HepG2 (cell line): ENCODE data around the gene INPP4B. TPM values are rescaled to one million over a fixed set of nuclear protein-coding genes. Genes with fewer than 3 reads are reported as not detected.

ENCODE experiments used
- AKNA ChIP-seq: sonication (generic); formaldehyde crosslinking; IDR thresholded peaks from 2 replicates; pipeline ENCODE4 v1.4.0; 2020; ENCODE audit warnings: missing genetic modification reagents, borderline replicate concordance
- GLI4 ChIP-seq: sonication (generic); formaldehyde crosslinking; IDR thresholded peaks from 2 replicates; pipeline ENCODE4 v1.5.1; 2020; ENCODE audit warnings: missing genetic modification reagents, mild to moderate bottlenecking, moderate library complexity, borderline replicate concordance
- SUZ12 ChIP-seq: fragments of 150-350 bp; IDR thresholded peaks from 2 replicates; pipeline ENCODE4 v1.6.1; 2014; ENCODE audit warnings: low read depth, low read length
- USF2 ChIP-seq, 2 experiments: sonication (generic) in 1 of 2; formaldehyde crosslinking in 1 of 2; IDR thresholded peaks; 2 replicates each; pipeline versions ENCODE4 v1.5.1 to v1.6.1; 2011 to 2020; ENCODE audit warnings: borderline replicate concordance in 1 of 2, low read depth in 1 of 2, low read length in 1 of 2, mild to moderate bottlenecking in 1 of 2, missing genetic modification reagents in 1 of 2, moderate library complexity in 1 of 2
- ZNF768 ChIP-seq: sonication (generic); formaldehyde crosslinking; IDR thresholded peaks from 2 replicates; pipeline ENCODE4 v1.4.0; 2020; ENCODE audit warnings: missing genetic modification reagents
- polyA plus RNA-seq, 8 experiments: library from polyadenylated mRNA; depleted of rRNA in 3 of 8; stranded (reverse) in 7 of 8; unstranded in 1 of 8; fragments of >200 nt; fragmentation: Illumina TruSeq in 4 of 8; extraction: Trizol in 4 of 8; gene quantifications; 2 replicates each; pipeline versions ENCODE4 v1.2.1 to v1.2.3, GENCODE V29; 2011 to 2016; ENCODE audit warnings: low read depth in 4 of 8, missing spikeins in 1 of 8, mixed read lengths in 1 of 8; ENCODE audit not compliant: insufficient read depth in 1 of 8
- total RNA-seq, 5 experiments: library from RNA; depleted of rRNA; stranded (reverse); fragments of >200 nt; fragmentation: Illumina TruSeq; extraction: Trizol; gene quantifications; 2 replicates each; pipeline ENCODE4 v1.2.3, GENCODE V29; 2016; ENCODE audit warnings: low read depth in 1 of 5

The INPP4B gene
- total and polyA plus RNA-seq, 2 of the 13 experiments (the other 11 are each of a cell fraction or from before 2014, with no cell fraction given), result not detected

GRCh38 chr4:142354794-142355420 is 491.2 kb downstream of the INPP4B start (continued):
- TF ChIP-seq USF2 (IDR thresholded peaks at IDR 0.05; ENCODE audit: low read depth, low read length) (no peak), USF2 (CRISPR knock-in tag; IDR thresholded peaks at IDR 0.05; ENCODE audit: borderline replicate concordance) (no peak), ZNF768 (CRISPR knock-in tag) (no peak), GLI4 (CRISPR knock-in tag) (no peak), SUZ12 (no peak), AKNA (CRISPR knock-in tag) (no peak)
- TF ChIP-seq, all 625 proteins: peak for 0
